Measurements from ENCODE around the gene RFX8.

Gene RFX8

DNA sequence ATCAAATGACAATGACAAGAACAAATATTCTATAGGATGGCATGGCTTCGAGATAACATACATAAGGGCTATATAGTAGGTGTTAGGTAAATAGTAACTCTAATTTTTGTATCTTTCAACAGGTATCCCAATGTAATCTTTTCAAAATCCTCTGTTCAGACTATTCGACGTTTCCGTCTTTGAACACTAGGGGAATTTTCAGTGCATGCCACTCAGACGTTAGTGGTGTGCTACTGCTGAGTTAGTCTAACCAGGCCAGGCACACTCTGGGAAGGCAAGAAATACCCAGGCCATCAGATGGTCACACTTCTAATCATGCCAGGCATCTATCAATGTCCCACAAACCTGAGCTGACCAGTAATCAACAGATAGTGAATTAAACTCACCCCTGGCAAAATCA is 73.0 kb downstream of the RFX8 start:
- H3K27me3 ChIP-seq (ENCODE audit: control insufficient read depth, insufficient read depth, low read length, poor library complexity, severe bottlenecking), result no peaks in the 10 kb centered on the region
- no peak overlapping the region for H3K27ac ChIP-seq (ENCODE audit: insufficient read depth, low read depth, low read length, poor library complexity, severe bottlenecking)
- no peak overlapping the region for H3K4me3 ChIP-seq (ENCODE audit: insufficient read depth, low read depth, low read length)
- peaks cover 15% of the 10 kb centered on the region for H3K4me1 ChIP-seq (ENCODE audit: control insufficient read depth, insufficient read depth, low read length)
- no peaks in the 10 kb centered on the region for H3K9me3 ChIP-seq (ENCODE audit: control insufficient read depth, low read length)
- WGBS, 2 experiments, result 78 to 81% methylated on average over 4 of the region's 5 CpGs
- no peaks in the 10 kb centered on the region for H3K36me3 ChIP-seq (ENCODE audit: control insufficient read depth, insufficient read depth, low read length)

- Histone ChIP-seq H3K4me3 (ENCODE audit: insufficient read depth, low read depth, low read length) (no peak overlapping the region), H3K4me1 (ENCODE audit: control insufficient read depth, insufficient read depth, low read length) (peaks cover 15% of the 10 kb centered on the region), H3K36me3 (ENCODE audit: control insufficient read depth, insufficient read depth, low read length) (no peaks in the 10 kb centered on the region), H3K27me3 (ENCODE audit: control insufficient read depth, insufficient read depth, low read length, poor library complexity, severe bottlenecking) (no peaks in the 10 kb centered on the region), H3K9me3 (ENCODE audit: control insufficient read depth, low read length) (no peaks in the 10 kb centered on the region), H3K27ac (ENCODE audit: insufficient read depth, low read depth, low read length, poor library complexity, severe bottlenecking) (no peak overlapping the region)
- WGBS, 2 experiments, result 95 to 98% methylated on average over 8 of the region's 8 CpGs
These were observed 73.6 kb downstream of the RFX8 start for GRCh38 chr2:101401326-101401665.

DNA sequence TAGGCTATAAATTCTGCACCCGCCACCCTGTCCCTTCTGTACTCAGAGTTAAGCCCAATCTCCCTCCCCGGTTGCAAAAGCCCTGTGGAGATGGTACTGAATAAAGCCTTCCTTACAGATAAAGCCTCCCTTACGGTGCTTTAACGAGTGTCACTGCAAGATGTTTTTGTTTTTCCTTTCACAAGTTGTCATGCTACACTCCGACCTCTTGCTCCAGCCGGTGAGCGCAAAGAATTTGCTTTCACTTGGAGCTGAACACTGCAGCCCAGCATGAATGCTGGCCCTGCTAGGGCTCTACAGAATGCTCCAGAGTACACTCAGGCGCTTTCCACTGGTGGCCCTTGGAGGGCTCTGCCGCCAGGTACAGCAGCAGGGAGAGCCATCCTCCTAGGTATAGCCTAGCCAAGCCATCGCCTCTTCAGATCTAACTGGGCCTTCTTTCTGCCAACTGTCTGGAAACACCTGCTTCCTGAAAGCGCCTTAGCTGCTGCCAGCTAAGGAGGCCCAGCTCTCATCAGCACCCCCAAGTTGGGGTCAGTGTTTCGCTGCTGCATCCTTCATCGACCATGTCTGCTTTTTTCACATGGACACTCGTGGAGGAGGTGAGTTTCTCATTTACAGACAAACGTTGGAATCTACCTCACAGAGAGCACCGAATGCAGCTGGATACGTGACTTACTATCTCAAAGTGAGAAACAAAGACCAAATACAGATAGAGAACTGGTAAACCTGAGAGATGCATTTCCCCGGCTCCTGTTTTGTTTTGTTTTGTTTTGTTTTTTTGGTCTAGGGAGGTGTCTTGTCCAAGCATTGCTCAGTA is 74.2 kb downstream of the RFX8 start:
- 65 to 66% methylated on average over 18 of the region's 18 CpGs for WGBS, 2 experiments
- Histone ChIP-seq H3K9me3 (ENCODE audit: control insufficient read depth, low read length) (no peaks in the 10 kb centered on the region), H3K4me3 (ENCODE audit: insufficient read depth, low read depth, low read length) (no peak overlapping the region), H3K36me3 (ENCODE audit: control insufficient read depth, insufficient read depth, low read length) (no peaks in the 10 kb centered on the region), H3K27me3 (ENCODE audit: control insufficient read depth, insufficient read depth, low read length, poor library complexity, severe bottlenecking) (no peaks in the 10 kb centered on the region), H3K4me1 (ENCODE audit: control insufficient read depth, insufficient read depth, low read length) (peaks cover 15% of the 10 kb centered on the region), H3K27ac (ENCODE audit: insufficient read depth, low read depth, low read length, poor library complexity, severe bottlenecking) (no peak overlapping the region)

GRCh38 chr2:101400048-101400447 is 74.9 kb downstream of the RFX8 start:
- 87 to 88% methylated on average over 8 of the region's 8 CpGs for WGBS, 2 experiments
- Histone ChIP-seq H3K9me3 (ENCODE audit: control insufficient read depth, low read length) (no peaks in the 10 kb centered on the region), H3K4me3 (ENCODE audit: insufficient read depth, low read depth, low read length) (no peak overlapping the region), H3K27ac (ENCODE audit: insufficient read depth, low read depth, low read length, poor library complexity, severe bottlenecking) (no peak overlapping the region), H3K4me1 (ENCODE audit: control insufficient read depth, insufficient read depth, low read length) (peaks cover 15% of the 10 kb centered on the region), H3K36me3 (ENCODE audit: control insufficient read depth, insufficient read depth, low read length) (no peaks in the 10 kb centered on the region), H3K27me3 (ENCODE audit: control insufficient read depth, insufficient read depth, low read length, poor library complexity, severe bottlenecking) (no peaks in the 10 kb centered on the region)

- no peak overlapping the region for H3K4me3 ChIP-seq (ENCODE audit: insufficient read depth, low read depth, low read length)
- peaks cover 15% of the 10 kb centered on the region for H3K4me1 ChIP-seq (ENCODE audit: control insufficient read depth, insufficient read depth, low read length)
- no peaks in the 10 kb centered on the region for H3K36me3 ChIP-seq (ENCODE audit: control insufficient read depth, insufficient read depth, low read length)
- H3K27ac ChIP-seq (ENCODE audit: insufficient read depth, low read depth, low read length, poor library complexity, severe bottlenecking), result no peak overlapping the region
- H3K27me3 ChIP-seq (ENCODE audit: control insufficient read depth, insufficient read depth, low read length, poor library complexity, severe bottlenecking), result no peaks in the 10 kb centered on the region
- 86 to 93% methylated on average over 11 of the region's 11 CpGs for WGBS, 2 experiments
- no peaks in the 10 kb centered on the region for H3K9me3 ChIP-seq (ENCODE audit: control insufficient read depth, low read length)
These were observed 75.7 kb downstream of the RFX8 start for GRCh38 chr2:101399021-101399799.

DNA sequence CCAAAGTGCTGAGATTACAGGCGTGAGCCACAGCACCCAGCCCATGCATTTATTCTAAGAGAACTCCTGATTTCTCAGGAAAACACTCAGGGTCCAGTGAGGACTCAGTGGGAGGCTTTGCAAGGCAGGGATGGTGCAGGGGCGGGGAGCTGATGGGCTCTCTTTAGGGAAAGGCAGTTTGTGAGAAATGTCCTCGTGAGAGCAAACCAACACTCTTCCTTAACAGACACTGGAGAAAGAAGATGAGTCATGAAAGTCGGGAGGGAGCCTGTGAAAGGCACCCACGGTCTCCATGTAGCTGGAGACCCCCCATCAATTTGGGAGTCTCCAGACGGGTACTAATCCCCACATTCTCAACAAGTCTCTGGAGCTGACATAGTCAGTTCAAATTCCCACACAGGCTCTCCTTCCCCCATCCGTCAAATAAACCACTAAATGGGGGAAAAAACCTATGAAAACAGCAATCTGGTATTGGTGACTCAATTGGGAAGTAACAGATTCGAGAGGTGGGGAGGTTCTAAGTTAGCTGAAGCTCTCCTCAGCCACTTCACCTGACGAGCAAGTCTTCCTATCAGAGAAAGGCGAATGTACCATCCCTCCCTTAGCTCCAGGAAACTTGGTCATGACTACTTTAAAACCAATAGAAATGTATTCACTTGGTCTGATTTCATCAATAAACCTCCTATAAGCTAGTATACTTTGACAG is 76.6 kb downstream of the RFX8 start:
- H3K4me3 ChIP-seq (ENCODE audit: insufficient read depth, low read depth, low read length), result no peak overlapping the region
- no peak overlapping the region for H3K27ac ChIP-seq (ENCODE audit: insufficient read depth, low read depth, low read length, poor library complexity, severe bottlenecking)
- no peaks in the 10 kb centered on the region for H3K9me3 ChIP-seq (ENCODE audit: control insufficient read depth, low read length)
- H3K27me3 ChIP-seq (ENCODE audit: control insufficient read depth, insufficient read depth, low read length, poor library complexity, severe bottlenecking), result no peaks in the 10 kb centered on the region
- WGBS, 2 experiments, result 76 to 78% methylated on average over 9 to 10 of the region's 10 CpGs
- no peaks in the 10 kb centered on the region for H3K36me3 ChIP-seq (ENCODE audit: control insufficient read depth, insufficient read depth, low read length)
- H3K4me1 ChIP-seq (ENCODE audit: control insufficient read depth, insufficient read depth, low read length), result peaks cover 15% of the 10 kb centered on the region

GRCh38 chr2:101396316-101396717 is 78.6 kb downstream of the RFX8 start:
- 96 to 100% methylated on average over 1 of the region's 2 CpGs for WGBS, 2 experiments
- no peak overlapping the region for H3K27ac ChIP-seq (ENCODE audit: insufficient read depth, low read depth, low read length, poor library complexity, severe bottlenecking)
- H3K4me3 ChIP-seq (ENCODE audit: insufficient read depth, low read depth, low read length), result no peak overlapping the region
- no peaks in the 10 kb centered on the region for H3K9me3 ChIP-seq (ENCODE audit: control insufficient read depth, low read length)
- no peaks in the 10 kb centered on the region for H3K27me3 ChIP-seq (ENCODE audit: control insufficient read depth, insufficient read depth, low read length, poor library complexity, severe bottlenecking)
- H3K4me1 ChIP-seq (ENCODE audit: control insufficient read depth, insufficient read depth, low read length), result peaks cover 15% of the 10 kb centered on the region
- no peaks in the 10 kb centered on the region for H3K36me3 ChIP-seq (ENCODE audit: control insufficient read depth, insufficient read depth, low read length)

DNA sequence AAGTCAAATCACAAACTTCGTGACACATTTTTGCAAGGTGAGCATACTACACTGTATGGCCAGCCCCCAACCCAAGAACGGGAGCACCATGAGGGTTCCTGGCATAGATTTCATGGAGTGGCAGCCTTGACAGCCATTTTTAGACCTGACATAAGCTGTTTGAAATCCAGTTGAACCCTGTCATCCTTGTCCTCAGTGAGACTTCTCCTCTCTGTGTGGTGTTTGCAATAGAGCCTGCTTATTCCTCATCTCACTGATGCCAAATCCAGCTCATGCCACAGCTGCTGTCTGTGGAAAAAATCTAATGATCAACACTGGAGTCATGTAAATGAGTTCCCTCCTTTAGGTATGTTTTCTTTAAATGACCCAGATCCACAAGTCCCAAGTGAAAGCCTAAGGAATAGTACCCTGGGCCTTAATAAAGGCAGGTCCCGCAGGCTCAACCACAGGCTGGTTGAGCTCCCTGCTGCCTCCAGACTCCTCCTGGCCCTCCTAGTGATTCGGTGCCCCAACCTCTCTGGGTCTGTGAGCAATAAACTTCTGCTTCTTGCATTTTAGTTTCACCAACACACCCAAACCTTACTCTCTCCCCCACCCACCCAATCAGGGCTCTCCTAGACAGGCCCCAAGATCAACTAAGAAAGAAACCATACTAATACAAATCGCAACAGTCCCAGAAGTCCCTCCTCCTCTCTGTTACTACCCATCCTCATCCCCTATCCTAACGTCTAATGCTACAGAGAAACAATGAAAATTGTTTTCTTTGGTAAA is 79.2 kb downstream of the RFX8 start:
- H3K9me3 ChIP-seq (ENCODE audit: control insufficient read depth, low read length), result no peaks in the 10 kb centered on the region
- H3K36me3 ChIP-seq (ENCODE audit: control insufficient read depth, insufficient read depth, low read length), result no peaks in the 10 kb centered on the region
- no peaks in the 10 kb centered on the region for H3K27me3 ChIP-seq (ENCODE audit: control insufficient read depth, insufficient read depth, low read length, poor library complexity, severe bottlenecking)
- H3K4me3 ChIP-seq (ENCODE audit: insufficient read depth, low read depth, low read length), result no peak overlapping the region
- no peak overlapping the region for H3K27ac ChIP-seq (ENCODE audit: insufficient read depth, low read depth, low read length, poor library complexity, severe bottlenecking)
- 90 to 95% methylated on average over 6 of the region's 6 CpGs for WGBS, 2 experiments
- peaks cover 12% of the 10 kb centered on the region for H3K4me1 ChIP-seq (ENCODE audit: control insufficient read depth, insufficient read depth, low read length)

DNA sequence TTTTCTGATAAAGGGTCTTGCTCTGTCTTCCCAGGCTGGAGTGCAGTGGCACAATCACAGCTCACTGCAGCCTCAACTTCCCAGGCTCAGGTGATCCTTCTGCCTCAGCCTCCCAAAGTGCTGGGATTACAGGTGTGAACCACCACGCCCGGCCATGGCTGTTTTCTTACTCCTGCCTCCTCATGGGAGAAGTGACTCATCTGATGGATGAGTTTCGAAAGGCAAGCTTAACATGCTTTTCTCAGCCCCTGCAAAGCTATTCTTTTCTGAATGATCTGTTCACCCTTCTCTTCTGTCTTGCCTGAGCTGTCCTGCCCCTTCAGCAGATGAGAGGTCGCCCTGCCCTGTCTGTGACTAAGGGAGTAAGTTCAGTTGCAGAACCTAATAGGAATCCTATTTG is 86.7 kb downstream of the RFX8 start:
- H3K27ac ChIP-seq (ENCODE audit: insufficient read depth, low read depth, low read length, poor library complexity, severe bottlenecking), result no peak overlapping the region
- no peak overlapping the region for H3K4me3 ChIP-seq (ENCODE audit: insufficient read depth, low read depth, low read length)
- H3K4me1 ChIP-seq (ENCODE audit: control insufficient read depth, insufficient read depth, low read length), result no peaks in the 10 kb centered on the region
- no peaks in the 10 kb centered on the region for H3K9me3 ChIP-seq (ENCODE audit: control insufficient read depth, low read length)
- 48 to 54% methylated on average over 4 of the region's 4 CpGs for whole genome bisulfite sequencing, 2 experiments
- peaks cover 46% of the 10 kb centered on the region for H3K27me3 ChIP-seq (ENCODE audit: control insufficient read depth, insufficient read depth, low read length, poor library complexity, severe bottlenecking)
- H3K36me3 ChIP-seq (ENCODE audit: control insufficient read depth, insufficient read depth, low read length), result no peaks in the 10 kb centered on the region

Measured in ectodermal cell (in vitro differentiated cells).